ENCODE results near the gene CDX2.
"Not testable (repeated sequence)": the region's sequence is repeated elsewhere in the genome, so short reads cannot be mapped to it uniquely, and the experiment has no call there.

CDX2 gene

GRCh38 chr13:27964741-27965323 lies 4.3 kb downstream of the CDX2 start:
- peak; percentile 32 for DNase-seq
- peaks cover 3% of the 10 kb centered on the region for H3K27me3 Mint-ChIP-seq (ENCODE audit: low read depth, poor library complexity)
- peak overlapping the region; percentile 97 for H3K4me3 Mint-ChIP-seq
- no peaks in the 10 kb centered on the region for H3K9me3 Mint-ChIP-seq
- H3K36me3 Mint-ChIP-seq (ENCODE audit: low read depth): no peaks in the 10 kb centered on the region
- H3K27ac Mint-ChIP-seq: peak overlapping the region; percentile 57
- no peak for TF ChIP-seq CTCF (IDR thresholded peaks at IDR 0.05)
- peaks cover 77% of the 10 kb centered on the region for H3K4me1 Mint-ChIP-seq

- not testable (repeated sequence) for H3K9me3 Mint-ChIP-seq; H3K4me3 Mint-ChIP-seq; H3K27ac Mint-ChIP-seq; H3K27me3 Mint-ChIP-seq (ENCODE audit: low read depth, poor library complexity); H3K36me3 Mint-ChIP-seq (ENCODE audit: low read depth); DNase-seq
- H3K4me1 Mint-ChIP-seq: peaks cover 76% of the 10 kb centered on the region
These were observed 4.9 kb downstream of the CDX2 start for GRCh38 chr13:27964206-27964605.

- TF ChIP-seq CTCF (IDR thresholded peaks at IDR 0.05): no peak
- no peak for DNase-seq
- Mint-ChIP-seq H3K36me3 (ENCODE audit: low read depth) (no peaks in the 10 kb centered on the region), H3K27me3 (ENCODE audit: low read depth, poor library complexity) (peaks cover 6% of the 10 kb centered on the region), H3K9me3 (no peaks in the 10 kb centered on the region), H3K4me1 (peaks cover 74% of the 10 kb centered on the region), H3K27ac (peak overlapping the region; percentile 39), H3K4me3 (no peak overlapping the region)
These were observed 5.6 kb downstream of the CDX2 start for GRCh38 chr13:27963491-27963890.

GRCh38 chr13:27962982-27963381 lies 6.1 kb downstream of the CDX2 start:
- peak overlapping the region; percentile 39 for H3K27ac Mint-ChIP-seq
- no peak for TF ChIP-seq CTCF (IDR thresholded peaks at IDR 0.05)
- no peaks in the 10 kb centered on the region for H3K36me3 Mint-ChIP-seq (ENCODE audit: low read depth)
- peak overlapping the region; percentile 59 for H3K4me3 Mint-ChIP-seq
- peaks cover 6% of the 10 kb centered on the region for H3K27me3 Mint-ChIP-seq (ENCODE audit: low read depth, poor library complexity)
- DNase-seq: peak; percentile 11
- peaks cover 74% of the 10 kb centered on the region for H3K4me1 Mint-ChIP-seq
- H3K9me3 Mint-ChIP-seq: no peaks in the 10 kb centered on the region

GRCh38 chr13:27962128-27962841 lies 6.8 kb downstream of the CDX2 start:
- Mint-ChIP-seq H3K27ac (peak overlapping the region; percentile 40), H3K4me3 (peak overlapping the region; percentile 68), H3K27me3 (ENCODE audit: low read depth, poor library complexity) (peaks cover 6% of the 10 kb centered on the region), H3K9me3 (no peaks in the 10 kb centered on the region), H3K36me3 (ENCODE audit: low read depth) (no peaks in the 10 kb centered on the region), H3K4me1 (peaks cover 67% of the 10 kb centered on the region)
- no peak for TF ChIP-seq CTCF (IDR thresholded peaks at IDR 0.05)
- peak; percentile 25 for DNase-seq

- no peak for DNase-seq
These were observed 7.7 kb downstream of the CDX2 start for GRCh38 chr13:27961227-27962085.

More at GRCh38 chr13:27961227-27962085, 7.7 kb downstream of the CDX2 start:
- H3K9me3 Mint-ChIP-seq: no peaks in the 10 kb centered on the region
- no peak for TF ChIP-seq CTCF (IDR thresholded peaks at IDR 0.05)
- peak overlapping the region; percentile 38 for H3K27ac Mint-ChIP-seq
- H3K4me1 Mint-ChIP-seq: peaks cover 69% of the 10 kb centered on the region
- peak overlapping the region; percentile 69 for H3K4me3 Mint-ChIP-seq
- H3K27me3 Mint-ChIP-seq (ENCODE audit: low read depth, poor library complexity): peaks cover 6% of the 10 kb centered on the region
- H3K36me3 Mint-ChIP-seq (ENCODE audit: low read depth): no peaks in the 10 kb centered on the region
